IMR-90 (cell line): Measurements from ENCODE around the gene PRPF40A. TPM values are rescaled to one million over a fixed set of nuclear protein-coding genes. Genes with fewer than 3 reads are reported as not detected.

ENCODE experiments used
- ATAC-seq: fragments of 200-7000 bp; cut with Tn5 transposase; 2 replicates; pipeline ENCODE4 v1.9.1; 2020; ENCODE audit warnings: low read depth, mild to moderate bottlenecking, moderate library complexity
- BruUV-seq: library from RNA; stranded (reverse); fragments of 400-500 nt; replicated peaks from 2 replicates; lab custom pipeline; 2021; lab: Mats Ljungman, UMichigan
- CTCF ChIA-PET: fragments of 300-600 bp; formaldehyde crosslinking; extraction: SDS; loops from one replicate; lab custom pipeline; 2021; ENCODE audit warnings: antibody characterized with exemption; lab: Yijun Ruan, JAX
- POLR2A ChIA-PET: fragments of 300-600 bp; sonication (Branson Sonifier 250); formaldehyde crosslinking; loops from one replicate; lab custom pipeline; 2022; ENCODE audit warnings: antibody characterized with exemption; ENCODE audit not compliant: unreplicated experiment; lab: Charles Lee
- DNase-seq: peaks from one replicate; pipeline ENCODE4 v3.0.0; 2013
- H2AFZ ChIP-seq: replicated peaks from 2 replicates; pipeline ENCODE3; 2013; ENCODE audit warnings: low read length, mild to moderate bottlenecking; ENCODE audit not compliant: poor library complexity
- H2AK5ac ChIP-seq: 2 replicates; pipeline ENCODE4 v1.6.1; 2013; ENCODE audit warnings: low read depth, low read length, inconsistent platforms
- H2AK9ac ChIP-seq: replicated peaks from 2 replicates; pipeline ENCODE3; 2013; ENCODE audit warnings: mild to moderate bottlenecking, low read depth, low read length, moderate library complexity; ENCODE audit not compliant: poor library complexity
- H2BK120ac ChIP-seq: 2 replicates; pipeline ENCODE4 v1.6.1; 2013; ENCODE audit warnings: low read depth, low read length, inconsistent platforms
- H2BK15ac ChIP-seq: 3 replicates; pipeline ENCODE4 v1.6.1; 2013; ENCODE audit warnings: low read depth, low read length, inconsistent platforms
- H2BK20ac ChIP-seq: 2 replicates; pipeline ENCODE4 v1.6.1; 2013; ENCODE audit warnings: low read depth, mild to moderate bottlenecking, inconsistent platforms, low read length, moderate library complexity
- H2BK5ac ChIP-seq: 2 replicates; pipeline ENCODE4 v1.6.1; 2013; ENCODE audit warnings: mild to moderate bottlenecking, low read depth, low read length, inconsistent platforms; ENCODE audit not compliant: poor library complexity, severe bottlenecking
- H3K14ac ChIP-seq: replicated peaks from 2 replicates; pipeline ENCODE4 v1.6.1; 2013; ENCODE audit warnings: low read depth, low read length, inconsistent platforms
- H3K18ac ChIP-seq: 2 replicates; pipeline ENCODE4 v1.6.1; 2013; ENCODE audit warnings: low read depth, low read length, control low read depth
- H3K23ac ChIP-seq: 2 replicates; pipeline ENCODE4 v1.6.1; 2013; ENCODE audit warnings: low read depth, low read length, inconsistent platforms
- H3K27ac ChIP-seq: 2 replicates; pipeline ENCODE4 v1.5.1; 2013; ENCODE audit warnings: mild to moderate bottlenecking, control low read depth, low read length; ENCODE audit not compliant: insufficient read depth
- H3K27me3 ChIP-seq: 2 replicates; pipeline ENCODE4 v1.6.1; 2013; ENCODE audit warnings: low read length; ENCODE audit not compliant: control insufficient read depth, insufficient read depth
- H3K36me3 ChIP-seq: 2 replicates; pipeline ENCODE4 v1.6.1; 2013; ENCODE audit warnings: low read length, mixed read lengths; ENCODE audit not compliant: control insufficient read depth, insufficient read depth
- H3K4ac ChIP-seq: 2 replicates; pipeline ENCODE4 v1.6.1; 2013; ENCODE audit warnings: low read depth, low read length, inconsistent platforms
- H3K4me1 ChIP-seq: 2 replicates; pipeline ENCODE4 v1.6.1; 2013; ENCODE audit warnings: low read length, mixed read lengths; ENCODE audit not compliant: control insufficient read depth, insufficient read depth
- H3K4me2 ChIP-seq: 2 replicates; pipeline ENCODE4 v1.6.1; 2013; ENCODE audit warnings: low read depth, mild to moderate bottlenecking, control low read depth, low read length, moderate library complexity
- H3K4me3 ChIP-seq: 2 replicates; pipeline ENCODE4 v1.5.1; 2013; ENCODE audit warnings: low read depth, mild to moderate bottlenecking, control low read depth, low read length, moderate library complexity; ENCODE audit not compliant: insufficient read depth
- H3K56ac ChIP-seq: 2 replicates; pipeline ENCODE4 v1.6.1; 2013; ENCODE audit warnings: low read length, inconsistent platforms; ENCODE audit not compliant: insufficient read depth; ENCODE audit errors: extremely low read depth
- H3K79me1 ChIP-seq, 2 experiments: 2 replicates each; pipeline ENCODE4 v1.6.1; 2013; ENCODE audit warnings: low read length in 2 of 2, inconsistent platforms in 1 of 2, low read depth in 1 of 2
- H3K9ac ChIP-seq: 2 replicates; pipeline ENCODE4 v1.6.1; 2013; ENCODE audit warnings: low read depth, low read length, control low read depth
- H3K9me1 ChIP-seq: 2 replicates; pipeline ENCODE4 v1.6.1; 2013; ENCODE audit warnings: low read length, inconsistent platforms; ENCODE audit not compliant: insufficient read depth
- H3K9me3 ChIP-seq: 2 replicates; pipeline ENCODE4 v1.6.1; 2013; ENCODE audit warnings: low read length; ENCODE audit not compliant: control insufficient read depth, insufficient read depth
- H4K20me1 ChIP-seq: 2 replicates; pipeline ENCODE4 v1.6.1; 2013; ENCODE audit warnings: low read length, inconsistent platforms; ENCODE audit not compliant: insufficient read depth
- H4K5ac ChIP-seq: 2 replicates; pipeline ENCODE4 v1.6.1; 2013; ENCODE audit warnings: mild to moderate bottlenecking, low read depth, low read length, control low read depth
- H4K8ac ChIP-seq, 2 experiments: 2 replicates each; pipeline ENCODE4 v1.6.1; 2013; ENCODE audit warnings: low read depth in 2 of 2, low read length in 2 of 2, control low read depth in 1 of 2, inconsistent platforms in 1 of 2
- H4K91ac ChIP-seq: 2 replicates; pipeline ENCODE4 v1.6.1; 2013; ENCODE audit warnings: low read depth, low read length, inconsistent platforms; ENCODE audit not compliant: insufficient read depth
- BHLHE40 ChIP-seq: fragments of 150-350 bp; IDR thresholded peaks from 2 replicates; pipeline ENCODE4 v1.6.1; 2016; ENCODE audit warnings: mild to moderate bottlenecking, low read depth, low read length
- CTCF ChIP-seq: conservative IDR thresholded peaks from 2 replicates; pipeline ENCODE4 v1.5.1; 2012; ENCODE audit warnings: mild to moderate bottlenecking, low read depth, low read length, improper control_type of control experiment
- ELK1 ChIP-seq: fragments of 150-350 bp; IDR thresholded peaks from 2 replicates; pipeline ENCODE4 v1.6.1; 2016; ENCODE audit warnings: low read depth, mild to moderate bottlenecking, low read length, moderate library complexity, borderline replicate concordance
- FOS ChIP-seq: fragments of 150-350 bp; IDR thresholded peaks from 2 replicates; pipeline ENCODE4 v1.6.1; 2016; ENCODE audit warnings: low read depth, low read length
- MAZ ChIP-seq: IDR thresholded peaks from 2 replicates; pipeline ENCODE4 v1.6.1; 2012; ENCODE audit warnings: low read depth, mild to moderate bottlenecking, low read length, improper control_type of control experiment, moderate library complexity, borderline replicate concordance
- RFX5 ChIP-seq: IDR thresholded peaks from 2 replicates; pipeline ENCODE4 v1.8.0; 2012; ENCODE audit warnings: low read depth, mild to moderate bottlenecking, low read length, moderate library complexity
- SMC3 ChIP-seq: fragments of 150-350 bp; IDR thresholded peaks from 2 replicates; pipeline ENCODE4 v1.6.1; 2016; ENCODE audit warnings: low read depth, mild to moderate bottlenecking, antibody characterized with exemption, low read length, moderate library complexity
- WGBS, 2 experiments: methylation state at CpG; one replicate each; pipeline versions ENCODE4 v1.1.5 to v1.1.7; 2013; ENCODE audit warnings: missing lambda C conversion rate in 2 of 2; ENCODE audit not compliant: insufficient read length in 1 of 2; ENCODE audit errors: extremely low coverage in 2 of 2; 5-methylcytosine and 5-hydroxymethylcytosine counted together
- dilution Hi-C: fragments of 300-500 bp; cut with HindIII; formaldehyde crosslinking; loops from one replicate; pipeline ENCODE4 v1.14.3; 2018; ENCODE audit warnings: low sequenced_read_pairs; ENCODE audit not compliant: unreplicated experiment
- in situ Hi-C: fragments of 300-500 bp; cut with MboI; formaldehyde crosslinking; loops from 3 replicates; pipeline ENCODE4 v1.14.3; 2019; ENCODE audit warnings: low sequenced_read_pairs, inconsistent platforms, mixed read lengths
- intact Hi-C: fragments of 100-400 bp; cut with micrococcal nuclease; formaldehyde crosslinking; loops from 2 replicates; pipeline ENCODE4 v1.10.0; 2022
- polyA plus RNA-seq, 3 experiments: library from polyadenylated mRNA; depleted of rRNA; stranded (reverse); fragments of >200 nt; gene quantifications; 2 replicates each; pipeline ENCODE4 v1.2.3, GENCODE V29; 2012; ENCODE audit warnings: low replicate concordance in 1 of 3
- total RNA-seq: library from RNA; depleted of rRNA; stranded (reverse); fragments of >200 nt; gene quantifications from 2 replicates; pipeline ENCODE4 v1.2.3, GENCODE V29; 2012

PRPF40A gene
- total and polyA plus RNA-seq, 2 of the 4 experiments (the other 2 are of a cell fraction), result 49.1 to 150 TPM

- TF ChIP-seq SMC3, result peak; percentile 91
Observed at GRCh38 chr2:152635635-152636298, 81.5 kb downstream of the PRPF40A start (continued).

- Histone ChIP-seq H3K4me1 (no peaks in the 10 kb centered on the region), H2BK15ac (no peak overlapping the region), H4K8ac (no peak overlapping the region), H3K36me3 (peaks cover 10% of the 10 kb centered on the region), H3K4ac (no peak overlapping the region), H2BK120ac (no peak overlapping the region), H2BK20ac (no peak overlapping the region), H4K5ac (no peak overlapping the region), H3K14ac (0 out of 2 replicates have a peak overlapping the region, but pooled peaks have one; percentile 43), H3K9ac (no peak overlapping the region), H3K4me3 (no peak overlapping the region), H3K18ac (no peak overlapping the region), H3K9me3 (no peaks in the 10 kb centered on the region), H2AK5ac (no peak overlapping the region), H3K9me1 (no peaks in the 10 kb centered on the region), H2AK9ac (no peak overlapping the region), H3K23ac (no peak overlapping the region), H2BK5ac (no peak overlapping the region), H4K91ac (no peak overlapping the region), H4K20me1 (no peaks in the 10 kb centered on the region), H3K4me2 (no peak overlapping the region), H2AFZ (no peak overlapping the region), H3K79me1 (0 out of 4 replicates have a peak, but pooled peaks cover 0 to 5% of the 10 kb centered on the region in 2 experiments), H3K56ac (no peak overlapping the region), H3K27me3 (no peaks in the 10 kb centered on the region), H3K27ac (no peak overlapping the region)
- CTCF ChIA-PET, result no interaction called here
- POLR2A ChIA-PET, result no interaction called here
- in situ Hi-C loops (loop anchor here (10.0 kb wide), 1 partner anchor 598 kb away; no protein-coding TSS in a partner anchor), dilution Hi-C loops (loop anchor here (25.0 kb wide), 1 partner anchor 445 kb away; the partner anchor contains the start of gene STAM2), intact Hi-C loops (no loop called here)
- TF ChIP-seq MAZ (no peak), FOS (no peak), CTCF (no peak), BHLHE40 (no peak), RFX5 (no peak), ELK1 (no peak)
- peak; percentile 33 for DNase-seq
- WGBS, 2 experiments, result no CpG with 5 or more reads among the region's 3 CpGs
- BruUV-seq, result no TSS peak
- peak; percentile 63 for ATAC-seq
Observed at GRCh38 chr2:152632736-152633135, 84.5 kb downstream of the PRPF40A start.
